GM18508 (cell line): ENCODE data around the gene RBBP5.

ENCODE experiments used
- ATAC-seq: cut with Tn5 transposase; IDR thresholded peaks from one replicate; pipeline ENCODE4 v1.9.1; 2021; ENCODE audit warnings: moderate number of reproducible peaks; ENCODE audit not compliant: insufficient read depth, unreplicated experiment

Gene RBBP5

GRCh38 chr1:205076245-205076761 is 45.5 kb downstream of the RBBP5 start:
- ATAC-seq, result no peak

- no peak for ATAC-seq
These were observed 46.1 kb downstream of the RBBP5 start for GRCh38 chr1:205075642-205076155.

GRCh38 chr1:205074513-205074912 is 47.3 kb downstream of the RBBP5 start:
- ATAC-seq, result no peak

DNA sequence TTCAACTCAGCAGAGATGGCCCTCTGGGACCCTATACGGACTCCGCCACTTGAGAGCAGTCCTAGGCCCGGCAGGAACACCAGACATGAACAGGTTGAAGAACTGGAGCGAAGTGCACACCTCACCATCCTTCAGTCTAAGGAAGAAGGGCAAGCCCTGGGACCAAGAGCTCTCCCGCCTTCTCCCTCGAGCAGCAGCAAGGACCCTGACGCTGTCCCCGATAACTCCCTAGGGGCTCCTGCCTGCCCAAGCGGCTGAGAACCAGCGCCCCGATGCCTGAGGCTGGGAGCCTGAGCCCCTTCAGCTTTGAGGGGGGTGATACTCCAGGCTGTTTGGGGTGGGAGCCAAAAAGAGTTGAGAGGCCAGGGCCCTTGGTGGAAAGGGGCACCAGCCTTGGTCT is 47.7 kb downstream of the RBBP5 start:
- no peak for ATAC-seq

GRCh38 chr1:205073511-205073910 is 48.3 kb downstream of the RBBP5 start:
- ATAC-seq, result no peak

GRCh38 chr1:205072881-205073280 is 48.9 kb downstream of the RBBP5 start:
- ATAC-seq, result no peak

DNA sequence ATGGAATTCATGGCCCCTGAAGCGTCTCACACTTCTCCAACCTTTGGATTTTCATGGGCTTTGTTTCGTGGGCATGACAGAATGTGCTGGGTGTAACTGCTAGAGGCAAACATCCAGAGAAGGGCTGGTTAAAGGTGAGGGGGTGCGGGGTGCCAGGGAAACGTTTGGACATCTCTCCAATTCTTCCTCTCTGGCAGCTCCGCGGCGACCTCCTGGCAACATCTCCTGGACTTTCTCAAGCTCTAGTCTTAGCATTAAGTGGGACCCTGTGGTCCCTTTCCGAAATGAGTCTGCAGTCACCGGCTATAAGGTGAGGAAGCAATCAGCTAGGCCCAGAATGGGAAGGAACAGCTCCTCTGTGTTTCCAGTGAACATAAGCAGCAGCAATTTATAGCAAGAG is 49.5 kb downstream of the RBBP5 start:
- no peak for ATAC-seq

- ATAC-seq, result no peak
These were observed 50.0 kb downstream of the RBBP5 start for GRCh38 chr1:205071801-205072200.

GRCh38 chr1:205071028-205071409 is 50.8 kb downstream of the RBBP5 start:
- no peak for ATAC-seq

DNA sequence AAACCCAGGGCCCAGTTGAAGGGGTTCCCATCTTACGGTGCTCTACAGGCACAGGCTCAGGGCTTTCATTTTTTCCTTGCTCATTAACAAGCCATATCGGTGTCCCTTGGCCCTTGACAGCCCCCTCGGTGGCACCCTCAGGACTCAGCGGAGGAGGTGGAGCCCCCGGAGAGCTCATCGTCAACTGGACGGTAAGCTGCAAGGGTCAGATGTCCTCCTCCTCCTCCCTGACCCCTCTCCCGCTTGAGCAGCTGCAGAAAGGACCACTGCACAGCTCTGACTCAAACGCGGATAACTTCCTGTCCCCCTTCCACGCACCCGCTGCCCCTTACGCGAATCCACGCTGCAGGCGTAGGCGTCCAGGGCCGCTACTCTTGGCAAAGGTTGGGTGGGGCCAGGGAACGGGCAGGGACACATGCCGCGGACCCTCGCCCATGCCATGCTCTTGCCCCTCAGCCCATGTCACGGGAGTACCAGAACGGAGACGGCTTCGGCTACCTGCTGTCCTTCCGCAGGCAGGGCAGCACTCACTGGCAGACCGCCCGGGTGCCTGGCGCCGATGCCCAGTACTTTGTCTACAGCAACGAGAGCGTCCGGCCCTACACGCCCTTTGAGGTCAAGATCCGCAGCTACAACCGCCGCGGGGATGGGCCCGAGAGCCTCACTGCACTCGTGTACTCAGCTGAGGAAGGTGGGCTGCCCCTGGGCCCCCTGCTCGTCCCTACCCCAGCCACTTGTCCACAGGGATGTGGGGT is 52.2 kb downstream of the RBBP5 start:
- no peak for ATAC-seq

GRCh38 chr1:205068457-205069040 is 53.2 kb downstream of the RBBP5 start:
- ATAC-seq, result no peak

GRCh38 chr1:205068001-205068400 is 53.8 kb downstream of the RBBP5 start:
- ATAC-seq, result no peak

GRCh38 chr1:205067031-205067430 is 54.7 kb downstream of the RBBP5 start:
- no peak for ATAC-seq

- ATAC-seq, result no peak
These were observed 55.5 kb downstream of the RBBP5 start for GRCh38 chr1:205066141-205066818.

DNA sequence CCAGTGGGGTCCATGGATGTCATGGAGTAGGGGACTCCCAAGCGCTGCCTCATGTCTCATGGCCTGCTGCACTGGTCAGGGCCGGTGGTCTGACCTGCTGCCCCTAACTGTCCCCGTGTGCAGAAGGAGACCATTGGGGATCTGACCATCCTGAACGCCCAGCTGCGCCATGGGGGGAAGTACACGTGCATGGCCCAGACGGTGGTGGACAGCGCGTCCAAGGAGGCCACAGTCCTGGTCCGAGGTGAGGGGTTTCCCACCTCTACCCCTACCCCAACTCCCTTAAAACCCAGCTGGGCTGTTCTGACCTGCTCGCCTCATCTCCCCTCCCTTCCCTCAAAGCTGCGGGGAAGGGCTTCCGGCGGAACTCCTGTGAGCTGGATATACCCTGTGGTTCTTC is 56.1 kb downstream of the RBBP5 start:
- ATAC-seq, result no peak

DNA sequence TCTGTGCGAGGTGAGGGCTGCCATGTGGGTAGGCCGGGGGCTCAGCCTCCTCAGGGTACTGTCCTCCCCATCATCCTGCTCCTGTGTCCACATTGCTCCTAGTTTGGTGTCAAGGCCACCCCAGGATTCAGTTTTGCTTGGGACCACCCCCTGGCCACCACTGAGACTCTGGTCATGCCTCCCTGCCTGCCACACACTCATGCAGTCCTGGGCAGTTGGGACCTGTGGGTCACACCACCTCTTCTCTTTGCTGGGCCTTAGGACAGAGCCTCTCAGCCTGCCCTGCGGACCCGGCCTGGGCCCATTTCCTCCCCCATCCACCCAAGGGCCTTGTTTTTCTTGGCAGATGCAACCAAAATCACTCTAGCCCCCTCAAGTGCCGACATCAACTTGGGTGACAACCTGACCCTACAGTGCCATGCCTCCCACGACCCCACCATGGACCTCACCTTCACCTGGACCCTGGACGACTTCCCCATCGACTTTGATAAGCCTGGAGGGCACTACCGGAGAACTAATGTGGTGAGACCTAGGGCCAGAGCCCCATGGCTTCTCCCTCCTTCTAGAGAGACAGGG is 56.9 kb downstream of the RBBP5 start:
- ATAC-seq, result no peak

DNA sequence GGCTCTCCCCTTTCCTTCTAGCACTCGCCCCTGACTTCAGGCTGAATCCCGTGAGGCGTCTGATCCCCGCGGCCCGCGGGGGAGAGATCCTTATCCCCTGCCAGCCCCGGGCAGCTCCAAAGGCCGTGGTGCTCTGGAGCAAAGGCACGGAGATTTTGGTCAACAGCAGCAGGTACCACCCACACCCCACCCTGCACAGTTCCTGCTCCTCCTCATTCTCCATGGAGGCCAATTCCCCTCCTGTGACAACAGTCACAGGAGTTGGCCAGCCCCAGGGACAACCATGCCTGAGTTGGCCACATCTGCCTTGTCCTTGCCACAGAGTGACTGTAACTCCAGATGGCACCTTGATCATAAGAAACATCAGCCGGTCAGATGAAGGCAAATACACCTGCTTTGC is 57.5 kb downstream of the RBBP5 start:
- ATAC-seq, result no peak

DNA sequence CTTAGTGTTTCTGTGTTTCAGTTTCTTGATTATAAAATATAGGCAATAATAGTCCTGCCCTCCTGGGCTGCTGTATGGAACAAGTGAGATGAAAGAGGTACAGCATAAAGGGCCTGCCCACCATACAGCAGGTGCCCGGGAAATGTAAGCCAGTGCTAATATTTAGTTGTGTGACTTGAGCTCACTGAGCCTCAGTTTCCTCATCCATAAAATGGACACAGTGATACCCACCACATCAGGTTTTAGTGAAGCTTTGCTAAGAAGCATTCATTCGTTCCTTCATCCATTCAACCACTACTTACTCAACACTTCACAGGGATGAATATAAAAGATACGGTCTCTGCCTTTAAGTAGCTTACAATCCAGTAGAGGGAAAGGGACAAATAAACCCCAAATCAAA is 58.9 kb downstream of the RBBP5 start:
- no peak for ATAC-seq

- no peak for ATAC-seq
These were observed 59.5 kb downstream of the RBBP5 start for GRCh38 chr1:205062319-205062718.

- ATAC-seq, result no peak
These were observed 60.1 kb downstream of the RBBP5 start for GRCh38 chr1:205061665-205062069.

- no peak for ATAC-seq
These were observed 60.6 kb downstream of the RBBP5 start for GRCh38 chr1:205061227-205061626.
